Ishikawa (cell line): Measurements from ENCODE around the gene SVEP1.

Source experiments
- CREB1 ChIP-seq: IDR thresholded peaks from 2 replicates; pipeline ENCODE4 v1.6.1; 2012; ENCODE audit warnings: low read depth
- EP300 ChIP-seq: IDR thresholded peaks from 2 replicates; pipeline ENCODE4 v1.6.1; 2012; ENCODE audit warnings: borderline replicate concordance
- FOXM1 ChIP-seq: IDR thresholded peaks from 2 replicates; pipeline ENCODE4 v1.6.1; 2012; ENCODE audit warnings: low read depth, borderline replicate concordance
- MAX ChIP-seq: IDR thresholded peaks from 2 replicates; pipeline ENCODE4 v1.6.1; 2012
- RAD21 ChIP-seq: IDR thresholded peaks from 2 replicates; pipeline ENCODE4 v1.6.1; 2012; ENCODE audit warnings: low read depth
- REST ChIP-seq: IDR thresholded peaks from 2 replicates; pipeline ENCODE4 v1.6.1; 2012; ENCODE audit warnings: low read depth, mild to moderate bottlenecking
- TAF1 ChIP-seq: IDR thresholded peaks from 2 replicates; pipeline ENCODE4 v1.6.1; 2012; ENCODE audit warnings: low read depth, mild to moderate bottlenecking
- TEAD4 ChIP-seq: IDR thresholded peaks from 2 replicates; pipeline ENCODE4 v1.6.1; 2012

DNA sequence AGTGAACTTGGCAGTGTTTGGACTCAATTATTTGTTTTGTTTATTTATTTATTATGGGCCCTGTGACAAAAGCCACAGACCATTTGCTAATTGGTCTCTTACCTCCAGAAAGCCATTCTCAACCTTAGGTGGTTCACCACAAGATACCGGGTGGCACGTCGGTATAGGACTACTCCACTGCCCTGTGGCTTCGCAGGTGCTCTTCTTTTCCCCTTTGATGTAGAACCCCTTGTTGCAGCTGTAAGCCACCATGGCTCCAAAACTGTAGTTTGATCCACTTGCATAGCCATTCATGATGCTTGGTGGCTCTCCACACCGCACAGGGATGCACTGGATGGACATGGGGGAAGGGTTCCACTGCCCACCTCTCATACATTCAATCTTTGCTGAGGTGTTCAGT is 168.6 kb downstream of the SVEP1 start:
- TF ChIP-seq RAD21: no peak
- no peak for TF ChIP-seq TEAD4
- no peak for TF ChIP-seq REST
- no peak for TF ChIP-seq EP300
- no peak for TF ChIP-seq FOXM1
- no peak for TF ChIP-seq TAF1
- no peak for TF ChIP-seq CREB1
- no peak for TF ChIP-seq MAX
